ENCODE measurements around the gene ANAPC4. TPM values are rescaled to one million over a fixed set of nuclear protein-coding genes. Genes with fewer than 3 reads are reported as not detected.
"Not testable (repeated sequence)": the region's sequence is repeated elsewhere in the genome, so short reads cannot be mapped to it uniquely, and the experiment has no call there.

Gene ANAPC4
- total RNA-seq, 2 experiments from 2014 or later, result 41.0 to 41.2 TPM

DNA sequence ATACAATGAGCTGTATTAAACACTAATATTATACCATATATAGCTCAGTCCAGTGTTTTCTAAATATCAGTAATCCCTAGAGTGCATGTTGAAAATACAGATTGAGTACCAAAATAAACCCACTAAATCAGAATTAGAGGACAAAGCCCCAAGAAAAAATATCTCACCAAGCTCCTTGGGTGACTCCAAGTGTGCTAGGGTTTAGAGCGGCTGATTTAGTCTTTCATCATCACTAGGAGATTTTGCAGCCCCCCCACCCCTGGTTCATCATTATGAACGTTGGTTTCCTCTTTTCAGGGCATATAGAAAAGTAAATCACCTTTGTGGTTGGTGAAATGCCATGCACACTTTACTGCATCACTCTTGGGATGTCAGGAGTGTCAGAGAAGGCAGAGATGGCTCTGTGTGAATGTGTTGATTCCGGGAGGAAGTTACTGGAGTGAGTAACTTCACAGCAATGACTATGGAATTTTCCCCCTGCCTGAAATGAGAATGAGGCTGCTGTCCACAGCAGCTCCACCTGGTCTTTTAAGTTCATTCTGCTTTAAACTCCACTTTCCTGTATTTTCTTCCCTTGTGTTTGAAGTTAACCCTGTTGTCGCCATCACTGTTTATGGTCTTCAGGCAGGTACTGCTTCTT, 25.2 kb upstream of the ANAPC4 start:
- no peaks in the 10 kb centered on the region for H3K27me3 Mint-ChIP-seq
- H3K27ac Mint-ChIP-seq, result no peak overlapping the region
- POLR2A ChIA-PET, result interaction anchor here (0.8 to 1.3 kb wide), 2 partner anchors 10 to 20 kb away, joined by 3 read pairs; no protein-coding TSS in a partner anchor

DNA sequence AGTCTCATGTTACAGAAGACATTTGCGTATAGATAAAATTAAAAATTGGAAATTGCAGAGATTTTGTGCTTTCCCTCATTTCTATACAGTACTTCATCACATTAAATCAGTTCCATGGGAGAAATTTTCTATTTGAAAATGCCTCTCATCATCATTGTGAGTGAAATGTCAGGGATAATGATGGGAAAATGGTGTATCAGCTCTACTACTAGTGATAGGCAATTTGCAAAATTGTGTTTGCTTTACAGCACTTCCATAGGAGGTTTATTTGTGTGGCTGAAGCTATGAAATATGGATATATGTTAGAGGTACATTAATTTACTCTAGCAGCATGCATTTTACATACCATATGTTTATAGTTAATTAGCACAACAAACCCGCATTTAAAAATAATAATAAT, 21.0 kb upstream of the ANAPC4 start:
- POLR2A ChIA-PET, result interaction anchor here (1.3 kb wide), 1 partner anchor 44 kb away, joined by 3 read pairs; the partner anchor contains the start of gene ZCCHC4
- Mint-ChIP-seq H3K27me3 (no peaks in the 10 kb centered on the region), H3K27ac (no peak overlapping the region), H3K9me3 (no peaks in the 10 kb centered on the region), H3K36me3 (ENCODE audit: low read depth) (peaks cover 9% of the 10 kb centered on the region), H3K4me1 (no peaks in the 10 kb centered on the region), H3K4me3 (no peak overlapping the region)
- CTCF ChIA-PET, result interaction anchor here (1.1 to 2.9 kb wide), 2 partner anchors 11 to 44 kb away, joined by 3 to 11 read pairs; partner anchors contain the start of gene ZCCHC4
- DNase-seq, result no peak

More for the DNA sequence above, 25.2 kb upstream of the ANAPC4 start:
- no peak for DNase-seq
- Mint-ChIP-seq H3K4me1 (no peaks in the 10 kb centered on the region), H3K9me3 (no peaks in the 10 kb centered on the region), H3K4me3 (no peak overlapping the region), H3K36me3 (ENCODE audit: low read depth) (no peaks in the 10 kb centered on the region)
- CTCF ChIA-PET, result interaction anchor here (0.7 to 1.8 kb wide), 2 partner anchors 16 to 39 kb away, joined by 4 to 12 read pairs; partner anchors contain the start of gene ZCCHC4

DNA sequence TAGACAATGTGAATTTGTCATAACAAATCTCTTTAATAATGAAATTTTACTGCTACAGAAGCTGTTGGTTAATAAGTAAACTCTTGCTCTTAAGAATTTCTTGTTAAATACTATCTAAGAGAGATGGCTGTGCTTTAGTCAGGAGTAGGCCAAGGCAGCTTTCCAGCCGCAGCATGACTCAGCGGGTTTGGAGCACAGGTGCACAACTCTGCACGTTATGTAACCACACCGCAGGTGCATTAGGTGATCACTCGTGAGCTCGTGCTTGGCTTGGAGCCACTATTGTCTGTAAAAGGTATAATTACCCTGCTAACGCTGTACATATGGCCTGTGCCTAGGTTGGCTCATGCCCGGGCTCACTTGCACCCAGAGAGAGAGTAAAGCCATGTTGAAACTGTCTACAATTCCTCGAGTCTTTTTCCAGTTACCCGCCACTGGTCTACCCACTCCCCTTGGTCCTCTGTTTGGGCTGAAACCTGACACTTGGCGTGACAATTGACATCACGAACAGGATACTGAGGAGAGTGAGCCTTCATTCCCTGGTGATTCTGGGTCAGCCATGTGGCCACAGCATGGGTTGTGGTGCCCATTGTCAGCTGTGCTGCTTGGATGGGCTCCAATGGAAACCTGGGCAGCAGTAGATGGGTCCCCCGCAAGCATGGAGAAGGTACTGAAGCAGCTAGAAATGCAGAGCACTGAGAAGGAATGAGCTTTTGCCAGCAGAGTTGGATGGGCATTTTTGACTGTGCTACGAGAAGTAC, 18.4 kb upstream of the ANAPC4 start:
- ChIA-PET CTCF (interaction anchor here (1.2 to 2.9 kb wide), 3 partner anchors 9 to 46 kb away, joined by 3 to 11 read pairs (median 7); partner anchors contain the start of gene ZCCHC4), POLR2A (interaction anchor here (1.2 kb wide), 1 partner anchor 8 kb away, joined by 3 read pairs; no protein-coding TSS in a partner anchor)
- H3K27ac Mint-ChIP-seq, result no peak overlapping the region
- H3K4me1 Mint-ChIP-seq, result no peaks in the 10 kb centered on the region
- H3K9me3 Mint-ChIP-seq, result no peaks in the 10 kb centered on the region
- H3K36me3 Mint-ChIP-seq (ENCODE audit: low read depth), result peaks cover 9% of the 10 kb centered on the region
- no peak for DNase-seq
- H3K27me3 Mint-ChIP-seq, result no peaks in the 10 kb centered on the region
- no peak overlapping the region for H3K4me3 Mint-ChIP-seq

DNA sequence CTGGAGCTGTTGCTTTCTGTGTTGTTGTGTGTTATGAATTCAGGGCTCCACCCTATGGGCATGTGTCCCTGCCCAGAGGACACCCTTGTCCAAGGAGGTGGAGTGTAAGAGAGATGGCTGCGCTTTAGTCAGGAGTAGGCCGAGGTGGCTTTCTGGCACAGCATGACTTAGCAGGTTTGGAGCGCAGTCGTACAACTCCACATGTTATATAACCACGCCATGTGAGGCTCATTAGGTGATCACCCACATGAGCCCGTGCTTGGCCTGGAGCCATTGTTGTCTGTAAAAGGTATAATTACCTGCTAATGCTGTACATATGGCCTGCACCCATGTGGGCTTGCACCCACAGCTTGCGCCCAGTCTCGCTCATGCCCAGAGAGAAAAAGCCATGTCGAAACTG, 15.8 kb upstream of the ANAPC4 start:
- CTCF ChIA-PET, result no interaction called here
- DNase-seq, result no peak
- Mint-ChIP-seq H3K27me3 (no peaks in the 10 kb centered on the region), H3K9me3 (no peaks in the 10 kb centered on the region), H3K36me3 (ENCODE audit: low read depth) (peaks cover 9% of the 10 kb centered on the region), H3K4me3 (no peak overlapping the region), H3K4me1 (no peaks in the 10 kb centered on the region), H3K27ac (no peak overlapping the region)
- POLR2A ChIA-PET, result no interaction called here

DNA sequence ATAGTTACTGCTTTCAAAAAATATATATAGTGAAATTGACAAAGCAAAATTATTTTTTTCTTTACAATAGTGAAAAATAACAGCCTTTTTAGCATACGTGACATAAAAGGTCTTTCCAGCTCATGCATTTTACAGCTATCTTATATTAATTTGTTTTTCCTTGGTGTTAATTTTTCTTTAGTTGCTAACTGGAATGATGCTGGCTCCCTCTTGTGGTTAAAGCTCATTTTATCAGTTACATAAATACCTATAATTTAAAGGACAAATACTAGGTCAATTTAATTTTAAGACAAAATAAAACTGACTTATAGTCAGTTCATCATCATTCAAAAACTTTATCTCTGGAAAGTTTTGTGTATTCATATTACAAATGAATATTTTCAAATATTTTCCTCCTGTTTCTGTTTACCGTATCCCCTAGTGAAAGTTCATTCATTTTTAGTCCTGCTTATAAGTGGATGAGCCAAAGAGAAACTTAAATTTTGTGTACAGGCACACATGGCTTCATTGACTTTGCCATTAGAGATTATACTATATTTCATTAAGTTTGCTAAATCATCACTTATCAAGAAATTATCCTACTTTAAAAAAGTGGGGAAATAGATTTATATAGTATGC, 9.9 kb upstream of the ANAPC4 start:
- no peak for DNase-seq
- Mint-ChIP-seq H3K27ac (no peak overlapping the region), H3K27me3 (no peaks in the 10 kb centered on the region), H3K4me1 (no peaks in the 10 kb centered on the region), H3K9me3 (no peaks in the 10 kb centered on the region), H3K4me3 (no peak overlapping the region), H3K36me3 (ENCODE audit: low read depth) (peaks cover 7% of the 10 kb centered on the region)
- ChIA-PET POLR2A (interaction anchor here (0.6 to 3.9 kb wide), 7 partner anchors 9 to 387 kb away, joined by 3 to 18 read pairs (median 5); partner anchors contain the start of genes ANAPC4, PI4K2B, SEPSECS and ZCCHC4), CTCF (interaction anchor here (0.7 to 8.1 kb wide), 14 partner anchors 9 to 434 kb away, joined by 3 to 75 read pairs (median 6); partner anchors contain the start of genes ANAPC4, SEPSECS and ZCCHC4)

DNA sequence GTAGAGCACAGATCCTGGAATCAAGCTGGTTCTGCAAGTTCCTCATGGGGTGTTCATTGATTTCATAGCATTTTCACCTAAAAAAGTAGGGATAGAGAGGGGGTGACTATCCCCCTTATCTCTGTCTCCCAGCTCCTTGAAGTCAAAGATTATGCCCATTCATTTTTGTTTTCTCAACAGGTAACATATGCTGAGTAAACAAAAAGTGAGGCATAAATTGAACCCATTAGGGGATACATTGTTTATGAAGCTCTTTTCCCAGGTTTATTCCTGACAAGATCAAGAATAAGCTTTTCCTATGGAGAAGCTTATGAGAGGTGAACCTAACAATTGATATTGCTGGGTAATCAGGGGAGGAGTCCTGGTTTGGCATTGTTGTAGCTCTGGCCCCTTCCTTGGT, 9.2 kb upstream of the ANAPC4 start:
- Mint-ChIP-seq H3K27me3 (no peaks in the 10 kb centered on the region), H3K36me3 (ENCODE audit: low read depth) (peaks cover 7% of the 10 kb centered on the region), H3K9me3 (no peaks in the 10 kb centered on the region), H3K4me1 (no peaks in the 10 kb centered on the region), H3K27ac (no peak overlapping the region), H3K4me3 (no peak overlapping the region)
- ChIA-PET CTCF (interaction anchor here (0.6 to 8.1 kb wide), 13 partner anchors 9 to 388 kb away, joined by 3 to 75 read pairs (median 6); partner anchors contain the start of genes ANAPC4 and ZCCHC4), POLR2A (interaction anchor here (1.4 to 3.9 kb wide), 5 partner anchors 9 to 387 kb away, joined by 3 to 18 read pairs (median 9); partner anchors contain the start of genes ANAPC4, PI4K2B, SEPSECS and ZCCHC4)
- no peak for DNase-seq

DNA sequence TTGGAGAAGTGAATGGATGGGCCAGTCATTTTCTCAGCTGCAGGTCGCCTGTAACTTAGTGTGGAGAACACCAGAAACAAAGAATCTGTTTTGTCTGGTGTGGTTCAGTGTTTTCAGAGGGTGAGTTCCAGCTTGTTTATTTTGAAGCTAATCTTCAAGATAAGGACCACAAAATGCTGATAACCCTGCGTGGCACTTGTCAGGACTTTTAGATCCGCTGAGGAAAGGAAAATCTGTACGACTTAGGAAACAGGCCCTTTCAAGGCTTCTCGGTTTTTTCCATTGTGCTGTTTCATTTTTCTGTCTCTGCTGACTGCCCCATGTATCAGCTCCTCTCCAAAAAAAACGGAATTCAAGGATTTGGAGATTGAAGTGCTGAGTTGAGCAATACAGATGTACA, 8.7 kb upstream of the ANAPC4 start:
- POLR2A ChIA-PET, result interaction anchor here (0.7 to 3.9 kb wide), 4 partner anchors 9 to 134 kb away, joined by 3 to 18 read pairs (median 10); partner anchors contain the start of genes ANAPC4, PI4K2B and ZCCHC4

DNA sequence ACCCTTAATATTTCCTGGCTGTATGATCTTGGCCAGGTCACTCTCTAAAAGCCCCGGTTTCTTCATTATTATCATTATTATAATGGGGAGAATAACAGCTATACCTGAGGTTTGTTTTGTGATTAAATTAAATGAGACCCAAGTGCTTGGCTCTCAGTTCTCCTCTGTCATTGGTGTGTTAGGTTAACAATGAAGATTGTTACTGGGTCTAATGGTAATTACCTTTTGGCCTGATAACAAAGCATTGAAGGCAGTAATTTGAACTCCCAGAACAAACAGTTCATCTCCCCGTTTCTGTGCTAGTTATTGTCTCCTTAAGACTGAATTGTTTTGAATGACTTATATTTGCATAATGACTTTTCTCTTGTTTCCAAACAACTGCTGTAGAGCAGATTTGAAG, 6.8 kb upstream of the ANAPC4 start:
- Mint-ChIP-seq H3K36me3 (ENCODE audit: low read depth) (peaks cover 7% of the 10 kb centered on the region), H3K9me3 (no peaks in the 10 kb centered on the region), H3K4me3 (no peak overlapping the region), H3K27me3 (no peaks in the 10 kb centered on the region), H3K4me1 (no peaks in the 10 kb centered on the region), H3K27ac (no peak overlapping the region)
- ChIA-PET POLR2A (no interaction called here), CTCF (interaction anchor here (8.1 kb wide), 1 partner anchor 58 kb away, joined by 75 read pairs; the partner anchor contains the start of gene ZCCHC4)
- no peak for DNase-seq

More for the DNA sequence above, 8.7 kb upstream of the ANAPC4 start:
- Mint-ChIP-seq H3K4me3 (no peak overlapping the region), H3K27me3 (no peaks in the 10 kb centered on the region), H3K4me1 (no peaks in the 10 kb centered on the region), H3K27ac (no peak overlapping the region), H3K36me3 (ENCODE audit: low read depth) (peaks cover 7% of the 10 kb centered on the region), H3K9me3 (no peaks in the 10 kb centered on the region)
- CTCF ChIA-PET, result interaction anchor here (1.0 to 8.1 kb wide), 11 partner anchors 8 to 388 kb away, joined by 3 to 75 read pairs (median 6); partner anchors contain the start of genes ANAPC4 and ZCCHC4
- no peak for DNase-seq

DNA sequence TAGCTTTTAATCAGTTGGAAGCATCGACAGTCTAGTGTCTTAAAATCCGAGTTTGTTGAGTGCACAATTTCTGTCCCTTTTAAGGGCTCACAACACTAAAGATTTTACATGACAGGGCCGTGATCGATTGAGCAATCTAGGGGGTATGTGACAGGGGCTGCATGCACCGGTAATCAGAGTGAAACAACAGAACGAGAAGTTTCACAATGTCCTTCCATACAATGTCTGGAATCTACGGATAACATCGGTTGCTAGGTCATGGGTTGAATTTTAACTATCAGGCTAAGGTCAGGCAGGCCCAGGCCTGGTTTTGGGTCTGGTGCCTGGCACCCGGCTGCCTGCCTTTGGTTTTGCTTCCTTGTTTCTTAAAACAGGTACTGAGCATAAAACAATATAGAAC, 4.5 kb upstream of the ANAPC4 start:
- H3K36me3 Mint-ChIP-seq (ENCODE audit: low read depth); POLR2A ChIA-PET; H3K27ac Mint-ChIP-seq; DNase-seq; H3K9me3 Mint-ChIP-seq; H3K4me3 Mint-ChIP-seq; H3K4me1 Mint-ChIP-seq; H3K27me3 Mint-ChIP-seq; CTCF ChIA-PET: not testable (repeated sequence)

DNA sequence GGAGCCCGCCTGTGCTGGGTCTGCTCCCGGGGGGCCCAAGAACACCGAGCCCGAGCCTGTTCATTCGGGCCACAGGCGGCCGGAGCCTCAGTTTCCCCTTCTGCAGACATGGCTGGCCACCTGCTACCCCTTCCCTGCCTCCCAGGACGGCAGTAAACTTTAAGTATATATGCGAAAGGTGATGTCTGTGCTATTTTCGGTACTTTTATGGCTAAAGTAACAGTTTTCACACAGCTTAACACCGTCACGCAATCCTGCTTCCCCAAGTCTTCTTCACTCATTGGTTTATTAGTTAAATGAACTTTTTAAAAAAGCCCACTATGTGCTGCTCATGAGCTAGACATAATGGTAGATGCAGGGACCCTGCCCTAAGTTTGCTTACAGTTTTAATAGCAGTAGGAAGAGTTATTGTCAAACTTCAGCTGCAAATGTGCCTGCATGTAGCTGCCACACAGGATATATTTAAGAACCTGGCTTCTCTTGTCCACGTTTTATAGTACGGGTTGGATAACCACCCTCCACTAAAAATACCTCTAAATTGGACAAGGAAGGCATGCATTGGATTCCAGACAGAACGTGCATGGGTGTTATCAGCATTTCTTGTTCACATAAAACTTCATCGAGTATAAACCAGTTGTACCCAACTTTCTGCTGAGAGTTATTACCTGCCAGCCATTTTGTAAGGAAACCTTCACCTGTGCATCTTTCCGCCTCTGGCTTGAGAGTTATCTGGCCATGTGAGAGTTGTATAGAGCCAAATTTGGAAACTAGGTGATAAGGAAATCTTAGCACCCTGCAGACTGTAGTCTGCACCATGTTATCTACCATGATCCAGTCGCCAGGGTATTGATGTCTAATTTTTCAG, 741 bp downstream of the ANAPC4 start:
- Mint-ChIP-seq H3K36me3 (ENCODE audit: low read depth) (peaks cover 23% of the 10 kb centered on the region), H3K4me1 (peaks cover 11% of the 10 kb centered on the region), H3K9me3 (no peaks in the 10 kb centered on the region), H3K27me3 (no peaks in the 10 kb centered on the region), H3K4me3 (no peak overlapping the region), H3K27ac (peak overlapping the region; percentile 85)
- ChIA-PET CTCF (interaction anchor here (1.4 to 3.3 kb wide), 8 partner anchors 9 to 218 kb away, joined by 3 to 24 read pairs (median 6); partner anchors contain the start of genes PI4K2B, SEPSECS and ZCCHC4), POLR2A (interaction anchor here (0.9 to 4.9 kb wide), 10 partner anchors 9 to 225 kb away, joined by 3 to 33 read pairs (median 7); partner anchors contain the start of genes PI4K2B, SEPSECS and ZCCHC4)
- DNase-seq, result no peak

DNA sequence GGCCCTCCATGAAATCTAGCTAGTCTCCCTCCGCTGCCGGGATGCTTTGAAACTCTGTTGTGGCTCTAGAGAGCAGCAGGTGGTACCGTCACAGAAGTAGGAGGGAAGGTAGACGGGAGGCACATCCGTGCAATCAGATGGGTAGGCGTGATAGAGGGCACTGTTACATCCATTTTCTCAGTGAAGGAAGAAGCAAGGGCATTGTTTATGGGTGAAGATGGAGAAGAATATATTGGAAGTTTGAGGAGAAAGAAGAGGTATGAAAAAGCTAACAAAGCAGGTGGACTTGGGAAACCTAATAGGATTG, 1.3 kb downstream of the ANAPC4 start:
- H3K36me3 Mint-ChIP-seq (ENCODE audit: low read depth), result peaks cover 27% of the 10 kb centered on the region
- ChIA-PET CTCF (interaction anchor here (1.4 to 3.3 kb wide), 6 partner anchors 9 to 218 kb away, joined by 3 to 24 read pairs (median 6); partner anchors contain the start of genes PI4K2B, SEPSECS and ZCCHC4), POLR2A (interaction anchor here (1.5 to 4.9 kb wide), 5 partner anchors 21 to 226 kb away, joined by 3 to 33 read pairs (median 27); partner anchors contain the start of genes PI4K2B, SEPSECS and ZCCHC4)
- no peak overlapping the region for H3K27ac Mint-ChIP-seq
- DNase-seq, result no peak
- H3K9me3 Mint-ChIP-seq, result no peaks in the 10 kb centered on the region
- peaks cover 11% of the 10 kb centered on the region for H3K4me1 Mint-ChIP-seq
- no peak overlapping the region for H3K4me3 Mint-ChIP-seq
- H3K27me3 Mint-ChIP-seq, result no peaks in the 10 kb centered on the region
